VCaP (cell line): ENCODE data around the gene ZNF526.

ENCODE experiments used
- H3K27ac ChIP-seq: fragments of 450-650 bp; 2 replicates; pipeline ENCODE4 v1.5.1; 2017
- CTCF ChIP-seq: fragments of 450-650 bp; conservative IDR thresholded peaks from 2 replicates; pipeline ENCODE4 v1.5.1; 2017; ENCODE audit warnings: mild to moderate bottlenecking, moderate library complexity

ZNF526 gene

GRCh38 chr19:42249149-42249750, 29.1 kb downstream of the ZNF526 start:
- TF ChIP-seq CTCF, result no peak
- no peak overlapping the region for H3K27ac ChIP-seq

- no peak overlapping the region for H3K27ac ChIP-seq
- no peak for TF ChIP-seq CTCF
These were observed 29.7 kb downstream of the ZNF526 start for GRCh38 chr19:42249769-42250168.

- no peak overlapping the region for H3K27ac ChIP-seq
- no peak for TF ChIP-seq CTCF
These were observed 30.1 kb downstream of the ZNF526 start for GRCh38 chr19:42250183-42250665.

GRCh38 chr19:42250666-42251531, 30.8 kb downstream of the ZNF526 start:
- H3K27ac ChIP-seq, result no peak overlapping the region

GRCh38 chr19:42251572-42252358, 31.7 kb downstream of the ZNF526 start:
- TF ChIP-seq CTCF, result no peak
- no peak overlapping the region for H3K27ac ChIP-seq

More at GRCh38 chr19:42250666-42251531, 30.8 kb downstream of the ZNF526 start:
- no peak for TF ChIP-seq CTCF

GRCh38 chr19:42252365-42253244, 32.5 kb downstream of the ZNF526 start:
- TF ChIP-seq CTCF, result no peak
- H3K27ac ChIP-seq, result peak overlapping the region; percentile 91
